SJCRH30 (cell line): Measurements from ENCODE around the gene GSTM1. TPM values are rescaled to one million over a fixed set of nuclear protein-coding genes. Genes with fewer than 3 reads are reported as not detected.
"Not testable (repeated sequence)": the region's sequence is repeated elsewhere in the genome, so short reads cannot be mapped to it uniquely, and the experiment has no call there.

Experiments used
- DNase-seq, 2 experiments: peaks; one replicate each; pipeline ENCODE4 v3.0.0-alpha.2; 2015 to 2020
- H3K27ac ChIP-seq: fragments of 250-450 bp; sonication (Bioruptor Pico); 2 replicates; pipeline ENCODE4 v1.5.1; 2020; ENCODE audit warnings: mild to moderate bottlenecking, moderate library complexity
- H3K27me3 ChIP-seq: fragments of 250-450 bp; sonication (Bioruptor Pico); 2 replicates; pipeline ENCODE4 v1.5.1; 2020; ENCODE audit warnings: mild to moderate bottlenecking, moderate library complexity
- H3K36me3 ChIP-seq: fragments of 250-450 bp; sonication (Bioruptor Pico); 2 replicates; pipeline ENCODE4 v1.5.1; 2020; ENCODE audit warnings: mild to moderate bottlenecking, moderate library complexity
- H3K4me1 ChIP-seq: fragments of 250-450 bp; sonication (Bioruptor Pico); 2 replicates; pipeline ENCODE4 v1.5.1; 2020; ENCODE audit warnings: mild to moderate bottlenecking, moderate library complexity
- H3K4me3 ChIP-seq: fragments of 250-450 bp; sonication (Bioruptor Pico); 2 replicates; pipeline ENCODE4 v1.5.1; 2020; ENCODE audit warnings: mild to moderate bottlenecking, moderate library complexity
- H3K9me3 ChIP-seq: fragments of 250-450 bp; sonication (Bioruptor Pico); replicated peaks from 2 replicates; pipeline ENCODE4 v1.5.1; 2020; ENCODE audit warnings: mild to moderate bottlenecking, moderate library complexity
- total RNA-seq: library from RNA; depleted of rRNA; stranded (reverse); fragments of >200 nt; shearing (Covaris generic); gene quantifications from 2 replicates; pipeline ENCODE4 v1.2.3, GENCODE V29; 2014

GSTM1 gene
- total RNA-seq, 1 experiment from 2014 or later = not detected

DNA sequence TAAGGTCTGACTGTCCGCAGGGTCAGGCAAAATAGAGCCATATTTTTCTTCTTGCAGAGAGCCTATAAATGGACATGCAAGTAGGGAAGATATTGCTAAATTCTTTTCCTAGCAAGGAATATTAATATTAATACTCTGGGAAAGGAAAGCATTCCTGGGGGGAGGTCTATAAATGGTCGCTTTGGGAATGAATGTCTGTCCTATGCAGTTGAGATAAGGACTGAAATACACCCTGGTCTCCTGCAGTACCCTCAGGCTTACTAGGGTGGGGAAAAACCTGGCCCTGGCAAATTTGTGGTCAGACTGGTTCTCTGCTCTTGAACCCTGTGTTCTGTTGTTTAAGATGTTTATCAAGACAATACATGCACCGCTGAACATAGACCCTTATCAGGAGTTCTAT is 15.3 kb downstream of the GSTM1 start:
- not testable (repeated sequence) for H3K36me3 ChIP-seq, H3K27ac ChIP-seq, H3K4me1 ChIP-seq, H3K4me3 ChIP-seq, H3K27me3 ChIP-seq, DNase-seq, H3K9me3 ChIP-seq

DNA sequence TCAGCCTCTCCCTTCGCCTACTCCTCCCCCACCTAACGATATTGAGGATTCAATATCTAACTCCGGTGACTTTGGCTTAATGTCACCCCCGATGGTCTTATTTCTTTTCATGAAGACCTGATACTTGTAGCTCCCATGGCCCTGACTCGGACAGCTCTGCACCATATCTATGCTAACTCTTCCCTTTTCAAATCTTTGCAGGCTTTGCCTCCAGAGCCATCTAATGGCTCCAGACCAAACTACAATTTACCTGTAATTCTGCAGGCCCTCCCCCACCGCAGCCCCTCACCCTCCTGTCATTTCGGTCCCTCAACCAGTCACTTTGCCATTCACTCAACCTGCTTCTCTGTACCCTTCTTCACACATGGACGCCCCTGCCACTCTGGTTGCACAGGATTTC is 16.6 kb downstream of the GSTM1 start:
- H3K27ac ChIP-seq = no peak overlapping the region
- H3K27me3 ChIP-seq = no peaks in the 10 kb centered on the region
- H3K4me3 ChIP-seq = no peak overlapping the region
- no peaks in the 10 kb centered on the region for H3K36me3 ChIP-seq
- H3K4me1 ChIP-seq = no peaks in the 10 kb centered on the region
- DNase-seq = no peak
- H3K9me3 ChIP-seq = no peaks in the 10 kb centered on the region

DNA sequence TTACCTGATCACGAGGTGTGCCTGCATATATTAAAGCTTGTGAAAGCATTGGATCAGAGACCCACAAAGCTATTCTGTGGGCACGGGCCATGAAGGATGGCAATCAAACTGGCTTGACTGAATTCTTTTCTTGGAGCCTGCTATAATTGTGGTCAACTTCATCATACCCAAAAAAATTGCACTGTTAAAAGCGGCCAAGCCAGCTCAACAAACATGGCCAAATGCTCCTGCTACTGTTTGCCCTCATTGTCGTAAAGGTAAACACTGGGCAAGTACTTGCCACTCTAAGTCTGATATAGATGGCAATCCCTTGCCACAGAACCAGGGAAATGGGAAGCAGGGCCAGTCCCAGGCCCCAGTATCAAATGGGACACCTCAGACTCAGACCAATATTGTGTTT is 17.8 kb downstream of the GSTM1 start:
- H3K4me1 ChIP-seq = no peaks in the 10 kb centered on the region
- H3K27me3 ChIP-seq = no peaks in the 10 kb centered on the region
- no peak for DNase-seq
- H3K36me3 ChIP-seq = no peaks in the 10 kb centered on the region
- H3K27ac ChIP-seq = no peak overlapping the region
- no peak overlapping the region for H3K4me3 ChIP-seq
- no peaks in the 10 kb centered on the region for H3K9me3 ChIP-seq

DNA sequence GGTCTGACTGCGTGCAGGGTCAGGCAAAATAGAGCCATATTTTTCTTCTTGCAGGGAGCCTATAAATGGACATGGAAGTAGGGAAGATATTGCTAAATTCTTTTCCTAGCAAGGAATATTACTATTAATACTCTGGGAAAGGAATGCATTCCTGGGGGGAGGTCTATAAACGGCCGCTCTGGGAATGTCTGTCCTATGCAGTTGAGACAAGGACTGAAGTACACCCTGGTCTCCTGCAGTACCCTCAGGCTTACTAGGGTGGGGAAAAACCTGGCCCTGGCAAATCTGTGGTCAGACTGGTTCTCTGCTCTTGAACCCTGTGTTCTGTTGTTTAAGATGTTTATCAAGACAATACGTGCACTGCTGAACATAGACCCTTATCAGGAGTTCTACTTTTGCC is 21.3 kb downstream of the GSTM1 start:
- H3K4me1 ChIP-seq, H3K36me3 ChIP-seq, H3K27ac ChIP-seq, H3K4me3 ChIP-seq, H3K9me3 ChIP-seq, H3K27me3 ChIP-seq: not testable (repeated sequence)
- DNase-seq = peak in 1 of 2 experiments; percentile 0

DNA sequence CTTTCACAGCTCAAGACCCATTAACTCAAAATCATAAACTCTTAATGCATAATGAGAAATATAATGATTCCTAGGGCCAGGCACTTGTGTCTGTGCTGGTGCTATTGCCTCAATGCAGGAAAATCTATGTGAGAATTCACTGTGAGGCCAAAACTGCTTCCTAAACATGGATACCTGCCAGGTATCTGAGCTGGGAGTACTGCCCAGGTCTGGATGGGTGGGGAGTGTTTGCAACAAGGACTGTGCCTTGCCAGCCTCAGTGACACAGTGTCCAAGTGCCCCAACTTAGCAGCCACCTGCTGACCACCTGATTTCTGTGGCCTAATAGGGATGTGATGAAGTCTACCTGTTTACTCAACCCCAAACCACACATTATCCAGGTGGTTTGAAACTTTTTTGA is 22.2 kb downstream of the GSTM1 start:
- H3K27ac ChIP-seq, H3K4me3 ChIP-seq, H3K4me1 ChIP-seq, DNase-seq, H3K9me3 ChIP-seq, H3K36me3 ChIP-seq, H3K27me3 ChIP-seq: not testable (repeated sequence)

DNA sequence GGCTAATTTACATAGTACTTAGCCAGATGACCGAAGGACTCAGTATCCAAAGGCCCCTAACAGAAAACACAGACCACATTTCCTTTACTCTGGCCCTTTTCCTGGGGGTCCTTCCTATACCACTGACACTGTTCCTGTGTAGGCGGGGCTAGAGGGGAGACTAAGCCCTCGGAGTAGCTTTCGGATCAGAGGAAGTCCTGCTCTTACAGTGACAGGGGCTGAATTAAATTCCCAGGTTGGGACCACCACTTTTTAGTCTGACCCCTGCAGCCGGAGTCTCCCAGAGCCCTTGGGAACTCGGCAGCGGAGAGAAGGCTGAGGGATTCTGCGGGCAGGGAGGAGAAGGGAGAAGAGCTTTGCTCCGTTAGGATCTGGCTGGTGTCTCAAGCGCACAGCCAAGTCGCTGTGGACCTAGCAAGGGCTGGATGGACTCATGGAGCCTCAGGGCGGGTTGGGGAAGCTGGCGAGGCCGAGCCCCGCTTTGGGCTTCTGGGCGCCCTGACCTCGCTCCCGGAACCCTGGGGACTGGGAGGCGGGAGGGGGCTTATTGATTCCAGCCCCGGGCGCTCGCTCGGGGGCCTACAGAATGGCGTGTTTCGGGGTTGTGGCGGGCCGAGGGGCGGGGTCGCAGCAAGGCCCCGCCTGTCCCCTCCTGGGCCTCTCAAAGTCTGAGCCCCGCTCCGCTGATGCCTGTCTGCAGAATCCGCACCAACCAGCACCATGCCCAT is 24.1 kb downstream of the GSTM1 start, which contains the start of gene GSTM5:
GSTM5 (plus strand) TSS at position 659 of the 728 bp plus-strand sequence; CDS start at position 721, 62 bp downstream.
- H3K4me3 ChIP-seq = not testable (repeated sequence)

DNA sequence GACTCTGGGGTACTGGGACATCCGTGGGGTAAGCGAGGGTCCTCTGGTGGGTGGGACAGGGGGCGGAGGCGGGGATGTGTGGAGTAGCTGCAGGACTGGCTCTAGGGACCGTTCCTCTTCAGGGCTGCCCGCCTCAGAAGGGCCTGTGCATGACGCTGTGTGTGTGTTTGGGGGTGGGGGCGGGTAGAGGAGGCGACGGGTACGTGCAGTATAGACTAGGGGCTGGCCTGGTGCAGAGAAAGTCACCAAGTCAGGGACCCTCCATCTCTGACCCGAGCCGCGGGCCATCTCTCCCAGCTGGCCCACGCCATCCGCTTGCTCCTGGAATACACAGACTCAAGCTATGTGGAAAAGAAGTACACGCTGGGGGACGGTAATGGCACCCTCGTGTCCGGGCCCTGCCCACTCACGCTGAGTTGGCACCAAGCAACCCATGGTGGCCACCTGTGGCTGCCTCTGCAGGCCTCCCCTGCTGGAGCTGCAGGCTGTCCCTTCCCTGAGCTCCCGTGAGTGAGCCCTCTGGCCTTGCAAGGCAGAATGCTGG is 24.8 kb downstream of the GSTM1 start:
- Histone ChIP-seq H3K9me3 (no peaks in the 10 kb centered on the region), H3K27ac (no peak overlapping the region), H3K4me3 (no peak overlapping the region), H3K4me1 (no peaks in the 10 kb centered on the region), H3K36me3 (no peaks in the 10 kb centered on the region), H3K27me3 (0 out of 2 replicates have a peak, but pooled peaks cover 3% of the 10 kb centered on the region)
- peak in 1 of 2 experiments; percentile 0 for DNase-seq

More for the DNA sequence above, 24.1 kb downstream of the GSTM1 start, which contains the start of gene GSTM5:
- not testable (repeated sequence) for H3K36me3 ChIP-seq, H3K9me3 ChIP-seq, H3K27ac ChIP-seq, H3K27me3 ChIP-seq, H3K4me1 ChIP-seq
- peak in 1 of 2 experiments; percentile 0 for DNase-seq

DNA sequence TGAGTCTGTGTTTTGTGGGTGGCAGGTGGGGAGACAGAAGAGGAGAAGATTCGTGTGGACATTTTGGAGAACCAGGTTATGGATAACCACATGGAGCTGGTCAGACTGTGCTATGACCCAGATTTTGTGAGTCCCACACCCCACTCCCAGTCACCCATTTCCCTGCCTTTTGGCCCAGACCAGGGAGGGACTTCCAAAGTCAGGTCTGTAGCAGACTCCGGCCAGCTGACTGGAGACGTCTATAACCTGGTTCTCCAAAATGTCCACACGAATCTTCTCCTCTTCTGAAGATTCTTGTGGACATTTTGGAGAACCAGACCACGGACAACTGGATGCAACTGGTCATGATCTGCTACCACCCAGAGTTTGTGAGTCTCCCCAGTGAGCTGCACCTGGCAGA is 26.0 kb downstream of the GSTM1 start:
- no peaks in the 10 kb centered on the region for H3K9me3 ChIP-seq
- H3K27ac ChIP-seq = no peak overlapping the region
- H3K36me3 ChIP-seq = no peaks in the 10 kb centered on the region
- no peak for DNase-seq
- no peaks in the 10 kb centered on the region for H3K4me1 ChIP-seq
- H3K27me3 ChIP-seq = peaks cover 3% of the 10 kb centered on the region; the same call in 1 of the 2 replicates
- no peak overlapping the region for H3K4me3 ChIP-seq

DNA sequence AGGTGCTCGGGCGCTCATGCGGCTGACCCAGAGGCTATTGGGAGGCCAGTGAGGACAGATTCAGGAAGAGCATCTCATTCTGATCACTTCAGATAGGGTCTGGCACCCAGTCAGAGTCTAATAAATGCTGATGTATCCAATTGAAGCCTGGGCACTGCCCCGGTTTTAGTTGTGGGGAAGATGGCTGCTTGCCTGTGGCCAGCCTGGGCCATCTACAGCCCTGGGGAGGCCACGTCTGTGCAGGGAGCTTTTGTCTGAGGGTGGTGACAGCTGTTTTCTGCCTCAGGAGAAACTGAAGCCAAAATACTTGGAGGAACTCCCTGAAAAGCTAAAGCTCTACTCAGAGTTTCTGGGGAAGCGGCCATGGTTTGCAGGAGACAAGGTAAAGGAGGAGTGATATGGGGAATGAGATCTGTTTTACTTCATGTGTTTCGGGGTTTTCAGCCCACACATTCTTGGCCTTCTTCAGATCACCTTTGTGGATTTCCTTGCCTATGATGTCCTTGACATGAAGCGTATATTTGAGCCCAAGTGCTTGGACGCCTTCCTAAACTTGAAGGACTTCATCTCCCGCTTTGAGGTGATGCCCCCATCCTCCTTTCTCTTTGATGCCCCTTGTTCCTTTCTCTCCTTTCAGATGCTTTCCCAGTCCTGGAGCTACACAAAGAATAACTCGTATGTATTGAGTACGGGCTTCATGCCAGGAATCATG is 27.2 kb downstream of the GSTM1 start:
- H3K27me3 ChIP-seq = peaks cover 3% of the 10 kb centered on the region; the same call in 1 of the 2 replicates
- DNase-seq = no peak
- no peak overlapping the region for H3K27ac ChIP-seq
- H3K9me3 ChIP-seq = no peaks in the 10 kb centered on the region
- no peak overlapping the region for H3K4me3 ChIP-seq
- H3K4me1 ChIP-seq = no peaks in the 10 kb centered on the region
- H3K36me3 ChIP-seq = no peaks in the 10 kb centered on the region

DNA sequence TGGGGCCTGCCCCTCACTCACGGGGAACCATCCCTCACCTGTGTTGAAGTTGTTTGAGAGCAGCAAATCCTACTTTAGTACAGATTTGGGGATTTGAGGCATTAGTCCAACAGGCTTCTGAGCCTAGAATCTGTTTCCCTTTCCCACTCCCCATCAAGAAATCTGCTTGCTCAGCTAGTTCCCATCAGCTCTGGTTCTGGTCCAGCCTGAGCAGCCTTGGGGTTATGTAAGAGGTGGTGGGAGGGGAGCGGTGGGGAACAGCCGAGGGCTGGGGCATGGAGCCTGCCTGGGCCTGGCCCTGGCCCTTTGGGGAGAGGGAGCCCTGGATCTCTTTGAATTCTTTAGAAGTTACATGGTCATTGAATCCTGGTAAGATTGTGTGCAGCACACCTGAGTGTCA is 28.5 kb downstream of the GSTM1 start:
- no peaks in the 10 kb centered on the region for H3K9me3 ChIP-seq
- no peaks in the 10 kb centered on the region for H3K4me1 ChIP-seq
- H3K27me3 ChIP-seq = peaks cover 3% of the 10 kb centered on the region; the same call in 1 of the 2 replicates
- H3K36me3 ChIP-seq = no peaks in the 10 kb centered on the region
- DNase-seq = no peak
- H3K27ac ChIP-seq = no peak overlapping the region
- no peak overlapping the region for H3K4me3 ChIP-seq

DNA sequence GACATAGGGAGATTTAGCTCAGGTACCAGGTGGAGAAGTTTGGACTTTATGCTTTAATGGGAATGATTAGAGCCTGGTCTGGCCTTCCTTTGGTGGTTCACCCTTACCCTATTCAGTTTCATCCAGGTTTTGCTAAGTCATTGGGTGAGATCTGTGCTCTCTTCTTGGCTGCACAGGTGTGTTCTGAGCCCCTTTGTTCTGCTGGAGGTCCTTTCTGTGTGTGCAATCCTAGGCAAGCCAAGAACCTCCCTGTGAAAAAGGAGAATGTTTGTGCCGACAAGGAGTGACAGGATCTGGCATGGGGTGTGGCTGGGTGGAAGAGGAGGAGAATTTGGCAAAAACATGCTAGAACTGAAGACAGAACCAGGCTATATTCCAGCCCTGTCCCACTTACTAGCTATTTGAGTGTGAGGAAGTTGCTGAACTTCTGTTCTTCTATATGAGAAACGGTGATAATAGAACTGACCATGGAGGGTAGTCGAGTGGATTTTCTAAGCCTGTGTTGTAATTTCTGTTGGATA is 29.0 kb downstream of the GSTM1 start:
- peaks cover 3% of the 10 kb centered on the region; the same call in 1 of the 2 replicates for H3K27me3 ChIP-seq
- no peak overlapping the region for H3K4me3 ChIP-seq
- H3K36me3 ChIP-seq = no peaks in the 10 kb centered on the region
- no peak for DNase-seq
- H3K9me3 ChIP-seq = no peaks in the 10 kb centered on the region
- no peaks in the 10 kb centered on the region for H3K4me1 ChIP-seq
- no peak overlapping the region for H3K27ac ChIP-seq

DNA sequence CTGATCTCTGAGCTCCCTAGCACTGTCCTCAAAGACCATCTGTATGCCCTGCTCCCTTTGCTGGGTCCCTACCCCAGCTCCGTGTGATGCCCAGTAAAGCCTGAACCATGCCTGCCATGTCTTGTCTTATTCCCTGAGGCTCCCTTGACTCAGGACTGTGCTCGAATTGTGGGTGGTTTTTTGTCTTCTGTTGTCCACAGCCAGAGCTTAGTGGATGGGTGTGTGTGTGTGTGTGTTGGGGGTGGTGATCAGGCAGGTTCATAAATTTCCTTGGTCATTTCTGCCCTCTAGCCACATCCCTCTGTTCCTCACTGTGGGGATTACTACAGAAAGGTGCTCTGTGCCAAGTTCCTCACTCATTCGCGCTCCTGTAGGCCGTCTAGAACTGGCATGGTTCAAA is 30.1 kb downstream of the GSTM1 start:
- DNase-seq = no peak

DNA sequence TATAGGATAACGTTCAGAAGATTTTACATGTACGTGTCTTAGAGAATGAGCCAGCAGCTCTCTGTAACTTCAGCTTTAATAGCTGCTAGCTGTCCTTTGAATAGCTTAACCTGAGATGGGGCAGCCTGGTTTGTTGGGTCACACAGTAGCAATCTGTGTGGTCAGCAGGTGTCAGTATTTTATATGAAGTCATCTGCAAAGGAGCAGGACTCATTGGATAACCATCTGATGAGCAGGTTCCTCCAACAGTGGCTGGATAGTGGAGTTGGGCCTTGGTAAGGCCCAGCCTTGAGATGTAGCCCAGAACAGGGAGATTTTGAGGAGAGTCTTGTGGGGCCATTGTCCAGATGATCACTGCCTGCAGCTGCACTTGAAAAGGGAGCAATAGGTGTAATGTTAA is 30.9 kb downstream of the GSTM1 start:
- H3K27ac ChIP-seq = no peak overlapping the region
- H3K36me3 ChIP-seq = no peaks in the 10 kb centered on the region
- H3K9me3 ChIP-seq = no peaks in the 10 kb centered on the region
- H3K4me3 ChIP-seq = no peak overlapping the region
- DNase-seq = no peak
- H3K27me3 ChIP-seq = peaks cover 3% of the 10 kb centered on the region; the same call in 1 of the 2 replicates
- H3K4me1 ChIP-seq = no peaks in the 10 kb centered on the region

More for the DNA sequence above, 30.1 kb downstream of the GSTM1 start:
- no peak overlapping the region for H3K4me3 ChIP-seq
- no peaks in the 10 kb centered on the region for H3K36me3 ChIP-seq
- H3K27me3 ChIP-seq = peaks cover 3% of the 10 kb centered on the region; the same call in 1 of the 2 replicates
- no peak overlapping the region for H3K27ac ChIP-seq
- H3K9me3 ChIP-seq = no peaks in the 10 kb centered on the region
- no peaks in the 10 kb centered on the region for H3K4me1 ChIP-seq

DNA sequence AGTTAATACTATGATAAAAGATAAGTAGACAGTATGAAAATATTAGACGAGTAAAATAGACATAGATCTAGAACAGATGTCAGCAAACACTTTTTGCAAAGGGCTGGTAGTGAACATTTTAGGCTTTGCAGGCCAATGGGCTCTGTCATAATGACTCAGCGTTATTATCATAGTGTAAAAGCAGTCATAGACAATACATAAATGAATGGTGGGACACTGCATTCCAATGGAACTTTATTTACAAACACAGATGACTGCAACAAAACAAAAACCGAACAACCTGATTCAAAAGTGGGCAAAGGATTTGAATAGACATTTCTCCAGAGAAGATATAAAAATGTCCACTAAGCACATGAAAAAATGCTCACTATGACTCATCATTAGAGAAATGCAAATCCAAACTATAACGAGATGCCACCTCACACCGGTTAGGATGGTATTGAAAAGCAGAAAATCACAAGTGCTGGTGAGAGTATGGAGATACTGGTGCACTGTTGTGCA is 31.8 kb downstream of the GSTM1 start:
- H3K4me1 ChIP-seq = no peaks in the 10 kb centered on the region
- H3K9me3 ChIP-seq = no peaks in the 10 kb centered on the region
- H3K36me3 ChIP-seq = no peaks in the 10 kb centered on the region
- DNase-seq = no peak
- H3K4me3 ChIP-seq = no peak overlapping the region
- H3K27me3 ChIP-seq = peaks cover 3% of the 10 kb centered on the region; the same call in 1 of the 2 replicates
- no peak overlapping the region for H3K27ac ChIP-seq

DNA sequence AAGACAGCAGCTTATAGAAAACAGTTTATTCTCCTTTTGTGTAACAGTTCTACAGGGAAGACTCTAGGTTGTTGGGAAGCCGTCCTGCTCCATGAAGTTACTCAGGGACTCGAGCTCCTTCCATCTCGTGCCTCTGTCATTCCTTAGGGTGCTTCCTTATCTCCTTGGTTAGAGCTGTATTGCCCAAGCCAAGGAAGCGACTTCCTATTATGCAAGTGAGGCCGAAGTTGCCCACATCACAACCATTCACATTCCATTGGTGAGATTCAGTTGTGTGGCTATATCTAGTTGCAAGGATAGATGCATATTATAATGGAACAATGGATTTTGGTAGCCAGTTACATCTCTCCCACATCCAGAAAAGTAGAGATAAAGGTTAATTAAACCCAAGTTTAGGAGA is 33.4 kb downstream of the GSTM1 start:
- Histone ChIP-seq H3K4me1 (no peaks in the 10 kb centered on the region), H3K9me3 (no peaks in the 10 kb centered on the region), H3K27ac (no peak overlapping the region), H3K27me3 (peaks cover 3% of the 10 kb centered on the region; the same call in 1 of the 2 replicates), H3K36me3 (no peaks in the 10 kb centered on the region), H3K4me3 (no peak overlapping the region)
- DNase-seq = no peak
